Mucosa of rectum (tissue), 2 donors: ENCODE measurements around the gene EIF3L.

Source experiments
- H3K27ac ChIP-seq, 2 donors: one replicate each; pipeline ENCODE4 v1.7.0; 2013; ENCODE audit warnings: inconsistent platforms in 2 of 2, low read depth in 2 of 2, low read length in 2 of 2
- H3K27me3 ChIP-seq, 2 donors: one replicate each; pipeline ENCODE4 v1.7.0; 2013; ENCODE audit warnings: low read length in 2 of 2; ENCODE audit not compliant: control insufficient read depth in 2 of 2, insufficient read depth in 2 of 2
- H3K36me3 ChIP-seq, 2 donors: one replicate each; pipeline ENCODE4 v1.7.0; 2013; ENCODE audit warnings: low read length in 2 of 2; ENCODE audit not compliant: control insufficient read depth in 2 of 2, insufficient read depth in 2 of 2
- H3K4me1 ChIP-seq, 2 donors: one replicate each; pipeline ENCODE4 v1.7.0; 2013; ENCODE audit warnings: low read length in 2 of 2, mild to moderate bottlenecking in 1 of 2; ENCODE audit not compliant: control insufficient read depth in 2 of 2, insufficient read depth in 2 of 2
- H3K4me3 ChIP-seq, 2 donors: one replicate each; pipeline ENCODE4 v1.7.0; 2013; ENCODE audit warnings: low read length in 2 of 2
- H3K9ac ChIP-seq, 2 donors: one replicate each; pipeline ENCODE4 v1.7.0; 2013; ENCODE audit warnings: low read length in 2 of 2, low read depth in 1 of 2, mild to moderate bottlenecking in 1 of 2
- H3K9me3 ChIP-seq, 2 donors: one replicate each; pipeline ENCODE4 v1.7.0; 2013; ENCODE audit warnings: low read length in 2 of 2; ENCODE audit not compliant: control insufficient read depth in 2 of 2
- donor health status: healthy.
- donor health status: Normal muscosa, but diverticular disease.

The EIF3L gene

DNA sequence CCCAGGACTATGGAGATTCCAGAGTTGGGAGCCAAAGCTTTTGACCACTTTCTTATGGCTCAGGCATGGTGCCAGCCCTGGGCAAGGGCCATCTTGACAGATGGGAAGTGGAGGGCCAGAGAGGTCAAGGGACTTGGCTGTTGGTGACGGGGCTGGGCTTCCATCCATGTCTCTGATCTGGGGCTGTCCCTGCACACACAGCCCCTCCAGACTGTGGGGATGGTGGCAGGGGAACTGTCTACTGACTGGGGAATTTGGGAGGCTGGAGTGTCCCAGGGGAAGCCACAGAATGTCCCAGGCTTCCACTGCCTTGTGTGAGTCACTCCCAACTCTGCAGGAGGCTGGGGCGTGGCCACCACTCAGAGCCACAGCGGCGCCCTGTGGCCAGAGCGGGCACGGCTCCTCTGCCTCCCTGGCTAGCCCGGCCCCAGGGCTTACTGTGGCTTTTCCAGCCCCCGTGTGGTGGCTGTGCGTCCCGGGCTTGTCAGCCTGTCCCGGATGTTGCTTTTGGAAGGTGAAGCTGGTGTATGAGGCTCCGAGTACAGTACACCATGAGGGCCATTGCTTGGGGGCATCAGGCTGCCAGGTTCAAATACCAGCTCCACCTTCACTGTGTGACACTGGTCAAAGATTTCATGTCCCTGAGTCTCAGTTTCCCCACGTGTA lies 84.6 kb downstream of the EIF3L start:
- peaks cover 30 to 31% of the 10 kb centered on the region in 2 donors for H3K36me3 ChIP-seq

More for the DNA sequence above, 84.6 kb downstream of the EIF3L start:
- Histone ChIP-seq H3K27me3 (no peaks in the 10 kb centered on the region), H3K27ac (peak overlapping the region; percentile 60 to 61), H3K9ac (peak overlapping the region in 1 of 2 donors; percentile 37), H3K4me1 (peaks cover 10 to 11% of the 10 kb centered on the region in 2 donors), H3K4me3 (no peak overlapping the region), H3K9me3 (no peaks in the 10 kb centered on the region)
